NCI-H510A treated with DMSO at 0.1 percent for 48 hours (cell line): ENCODE measurements around the gene TMUB1.
"Not testable (repeated sequence)": the region's sequence is repeated elsewhere in the genome, so short reads cannot be mapped to it uniquely, and the experiment has no call there.

Experiments used
- DNase-seq: peaks from one replicate; lab custom pipeline; 2025; lab: John Stamatoyannopoulos, UW

Gene TMUB1

DNA sequence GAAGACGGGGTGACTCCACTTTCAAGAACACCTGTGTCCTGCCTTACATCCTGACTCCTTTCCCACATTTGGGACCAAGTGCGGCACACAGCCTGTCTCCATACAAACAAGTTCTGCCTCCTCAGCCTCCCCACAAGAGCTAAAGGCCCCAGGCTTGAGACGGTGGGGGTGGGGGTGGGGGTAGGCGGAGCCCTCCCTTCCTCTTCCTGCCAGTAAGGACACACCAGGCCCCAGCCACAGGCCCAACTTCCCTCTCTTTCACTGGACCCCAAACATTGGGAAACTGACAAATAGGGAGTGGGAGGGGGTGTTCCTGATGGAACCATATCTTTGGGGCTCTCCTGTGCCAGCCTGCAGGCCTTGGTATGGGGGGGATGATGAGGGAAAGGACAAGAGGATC is 30.2 kb downstream of the TMUB1 start:
- DNase-seq, result no peak

DNA sequence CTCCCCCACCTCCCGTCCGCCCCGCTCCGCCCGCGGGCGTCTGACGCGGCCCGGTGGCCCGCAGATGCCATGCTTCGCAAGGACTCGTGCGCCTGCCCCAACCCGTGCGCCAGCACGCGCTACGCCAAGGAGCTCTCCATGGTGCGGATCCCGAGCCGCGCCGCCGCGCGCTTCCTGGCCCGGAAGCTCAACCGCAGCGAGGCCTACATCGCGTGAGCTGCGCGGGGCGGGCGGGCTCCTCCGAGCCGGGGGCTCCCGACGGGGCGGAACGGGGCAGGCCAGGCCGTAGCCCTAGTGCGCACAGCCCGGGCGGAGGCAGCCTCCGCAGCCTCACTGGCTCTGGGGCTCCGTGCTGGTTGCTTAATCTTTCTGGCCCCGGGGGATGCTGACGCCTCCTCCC is 32.2 kb downstream of the TMUB1 start:
- DNase-seq, result no peak

DNA sequence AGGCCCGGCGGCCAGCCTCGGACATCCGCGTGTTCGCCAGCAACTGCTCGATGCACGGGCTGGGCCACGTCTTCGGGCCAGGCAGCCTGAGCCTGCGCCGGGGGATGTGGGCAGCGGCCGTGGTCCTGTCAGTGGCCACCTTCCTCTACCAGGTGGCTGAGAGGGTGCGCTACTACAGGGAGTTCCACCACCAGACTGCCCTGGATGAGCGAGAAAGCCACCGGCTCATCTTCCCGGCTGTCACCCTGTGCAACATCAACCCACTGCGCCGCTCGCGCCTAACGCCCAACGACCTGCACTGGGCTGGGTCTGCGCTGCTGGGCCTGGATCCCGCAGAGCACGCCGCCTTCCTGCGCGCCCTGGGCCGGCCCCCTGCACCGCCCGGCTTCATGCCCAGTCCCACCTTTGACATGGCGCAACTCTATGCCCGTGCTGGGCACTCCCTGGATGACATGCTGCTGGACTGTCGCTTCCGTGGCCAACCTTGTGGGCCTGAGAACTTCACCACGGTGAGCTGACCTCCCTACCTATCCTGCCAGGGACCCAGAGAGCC is 34.3 kb downstream of the TMUB1 start:
- no peak for DNase-seq

- no peak for DNase-seq
Observed at GRCh38 chr7:151047976-151048815, 35.1 kb downstream of the TMUB1 start, which contains the start of gene ASIC3. Gene ASIC3 (plus strand): TSS chr7:151048531. CDS start chr7:151048886, 355 bp downstream.

GRCh38 chr7:151046603-151047573 is 36.4 kb downstream of the TMUB1 start:
- peak; percentile 5 for DNase-seq

- DNase-seq, result no peak
Observed at GRCh38 chr7:151045967-151046366, 37.3 kb downstream of the TMUB1 start.

DNA sequence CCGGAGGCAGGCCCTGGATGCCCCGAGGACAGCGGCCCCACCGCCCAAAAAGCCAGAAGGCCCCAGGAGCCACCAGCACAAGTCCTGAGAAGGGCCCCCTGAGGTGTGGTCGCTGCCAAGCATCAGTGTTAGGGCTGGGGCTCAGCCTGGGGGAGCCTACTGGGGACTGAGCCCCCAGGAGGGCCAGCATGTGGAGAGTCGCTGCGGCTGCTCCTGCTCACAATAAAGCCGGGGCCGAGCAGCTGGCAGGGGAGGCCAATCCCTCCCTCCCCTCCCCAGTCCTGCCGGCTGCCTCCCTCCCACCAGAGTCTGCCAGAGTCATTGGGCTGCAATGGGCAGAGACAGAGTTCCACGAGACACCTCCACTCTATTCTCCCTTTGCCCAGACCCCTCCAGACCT is 38.0 kb downstream of the TMUB1 start:
- no peak for DNase-seq

DNA sequence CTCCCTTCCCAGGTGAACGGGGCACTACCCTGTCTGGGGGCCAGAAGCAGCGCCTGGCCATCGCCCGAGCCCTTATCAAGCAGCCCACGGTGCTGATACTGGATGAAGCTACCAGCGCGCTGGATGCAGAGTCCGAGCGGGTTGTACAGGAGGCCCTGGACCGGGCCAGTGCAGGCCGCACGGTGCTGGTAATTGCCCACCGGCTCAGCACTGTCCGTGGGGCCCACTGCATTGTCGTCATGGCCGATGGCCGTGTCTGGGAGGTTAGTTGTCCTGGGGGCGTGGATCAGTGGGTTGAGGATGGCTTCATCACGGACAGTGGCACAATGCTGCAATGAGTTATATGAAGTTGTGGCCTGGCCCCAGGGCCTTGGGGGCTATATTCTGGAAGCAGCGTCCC is 39.3 kb downstream of the TMUB1 start:
- no peak for DNase-seq

- not testable (repeated sequence) for DNase-seq
Observed at GRCh38 chr7:151043449-151043848, 39.8 kb downstream of the TMUB1 start.

DNA sequence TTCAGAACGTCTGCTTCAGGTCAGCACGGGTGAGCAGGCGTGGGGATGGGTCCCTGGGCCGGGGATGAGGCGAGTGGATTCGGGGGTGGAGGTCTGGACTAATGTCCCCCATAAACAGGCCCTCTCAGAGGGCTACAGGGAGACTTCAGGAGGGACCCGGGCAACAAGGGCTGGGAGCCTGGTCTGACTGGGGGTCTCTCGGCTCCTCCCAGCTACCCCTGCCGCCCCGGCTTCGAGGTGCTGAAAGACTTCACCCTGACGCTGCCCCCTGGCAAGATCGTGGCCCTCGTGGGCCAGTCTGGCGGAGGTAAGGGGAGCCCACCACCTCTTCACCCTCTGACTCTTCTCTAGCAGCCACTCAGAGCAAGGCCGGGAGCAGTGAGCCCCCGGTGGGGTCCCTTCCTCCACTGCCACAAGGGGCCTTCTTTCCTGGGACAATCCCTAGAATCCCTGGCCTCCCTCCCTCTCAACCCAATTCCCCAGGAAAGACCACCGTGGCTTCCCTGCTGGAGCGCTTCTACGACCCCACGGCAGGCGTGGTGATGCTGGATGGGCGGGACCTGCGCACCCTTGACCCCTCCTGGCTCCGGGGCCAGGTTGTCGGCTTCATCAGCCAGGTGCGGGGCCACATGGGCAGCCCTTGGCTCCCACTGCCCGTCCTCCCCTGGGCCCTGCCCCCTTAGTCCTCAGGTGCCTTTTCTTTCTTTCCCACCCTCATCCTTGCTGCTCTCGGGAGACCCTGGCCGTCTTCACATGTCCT is 42.5 kb downstream of the TMUB1 start:
- DNase-seq, result no peak

- no peak for DNase-seq
Observed at GRCh38 chr7:151039850-151040548, 43.3 kb downstream of the TMUB1 start.

GRCh38 chr7:151038951-151039849 is 44.1 kb downstream of the TMUB1 start:
- DNase-seq, result no peak

GRCh38 chr7:151035902-151036301 is 47.4 kb downstream of the TMUB1 start:
- DNase-seq, result no peak

- no peak for DNase-seq
Observed at GRCh38 chr7:151035026-151035717, 48.1 kb downstream of the TMUB1 start.

- no peak for DNase-seq
Observed at GRCh38 chr7:151034312-151035025, 48.8 kb downstream of the TMUB1 start.

GRCh38 chr7:151033864-151034249 is 49.4 kb downstream of the TMUB1 start:
- no peak for DNase-seq

- no peak for DNase-seq
Observed at GRCh38 chr7:151032936-151033863, 50.1 kb downstream of the TMUB1 start.
